Kidney epithelial cell (primary cell): ENCODE measurements around the gene MYNN. TPM values are rescaled to one million over a fixed set of nuclear protein-coding genes. Genes with fewer than 3 reads are reported as not detected.

Experiments
- DNase-seq: peaks from one replicate; pipeline ENCODE4 v3.0.0-alpha.2; 2010; ENCODE audit warnings: low read depth
- H3K27me3 ChIP-seq: 2 replicates; pipeline ENCODE4 v1.6.0; 2011; ENCODE audit warnings: low read length; ENCODE audit not compliant: control insufficient read depth, insufficient read depth
- H3K36me3 ChIP-seq: 2 replicates; pipeline ENCODE4 v1.5.1; 2011; ENCODE audit warnings: low read length; ENCODE audit not compliant: control insufficient read depth, insufficient read depth
- H3K4me3 ChIP-seq: 2 replicates; pipeline ENCODE4 v1.5.1; 2011; ENCODE audit warnings: low read depth, mild to moderate bottlenecking, control low read depth, low read length
- total RNA-seq: library from RNA; depleted of rRNA; stranded (reverse); fragments of >200 nt; gene quantifications from 2 replicates; pipeline ENCODE4 v1.2.3, GENCODE V29; 2015
- TF ChIP-seq, protein P1 (sequence below): IDR thresholded peaks from 2 replicates; pipeline ENCODE4 v1.5.1; 2011; ENCODE audit warnings: mild to moderate bottlenecking, moderate library complexity, low read length, control low read depth, inconsistent platforms; ENCODE audit not compliant: insufficient read depth, poor library complexity, severe bottlenecking

MYNN gene
- total RNA-seq, 1 donor from 2014 or later, result 17.3 TPM

- no peak overlapping the region for H3K4me3 ChIP-seq
- no peaks in the 10 kb centered on the region for H3K27me3 ChIP-seq
- TF ChIP-seq, protein P1, sequence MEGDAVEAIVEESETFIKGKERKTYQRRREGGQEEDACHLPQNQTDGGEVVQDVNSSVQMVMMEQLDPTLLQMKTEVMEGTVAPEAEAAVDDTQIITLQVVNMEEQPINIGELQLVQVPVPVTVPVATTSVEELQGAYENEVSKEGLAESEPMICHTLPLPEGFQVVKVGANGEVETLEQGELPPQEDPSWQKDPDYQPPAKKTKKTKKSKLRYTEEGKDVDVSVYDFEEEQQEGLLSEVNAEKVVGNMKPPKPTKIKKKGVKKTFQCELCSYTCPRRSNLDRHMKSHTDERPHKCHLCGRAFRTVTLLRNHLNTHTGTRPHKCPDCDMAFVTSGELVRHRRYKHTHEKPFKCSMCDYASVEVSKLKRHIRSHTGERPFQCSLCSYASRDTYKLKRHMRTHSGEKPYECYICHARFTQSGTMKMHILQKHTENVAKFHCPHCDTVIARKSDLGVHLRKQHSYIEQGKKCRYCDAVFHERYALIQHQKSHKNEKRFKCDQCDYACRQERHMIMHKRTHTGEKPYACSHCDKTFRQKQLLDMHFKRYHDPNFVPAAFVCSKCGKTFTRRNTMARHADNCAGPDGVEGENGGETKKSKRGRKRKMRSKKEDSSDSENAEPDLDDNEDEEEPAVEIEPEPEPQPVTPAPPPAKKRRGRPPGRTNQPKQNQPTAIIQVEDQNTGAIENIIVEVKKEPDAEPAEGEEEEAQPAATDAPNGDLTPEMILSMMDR, result no peak
- no peak for DNase-seq
- no peaks in the 10 kb centered on the region for H3K36me3 ChIP-seq
Measured at GRCh38 chr3:169815590-169816150, 42.5 kb downstream of the MYNN start.

- Histone ChIP-seq H3K36me3 (no peaks in the 10 kb centered on the region), H3K4me3 (no peak overlapping the region), H3K27me3 (no peaks in the 10 kb centered on the region)
- TF ChIP-seq, protein P1, result no peak
- no peak for DNase-seq
Measured at GRCh38 chr3:169818316-169818715, 45.1 kb downstream of the MYNN start.

DNA sequence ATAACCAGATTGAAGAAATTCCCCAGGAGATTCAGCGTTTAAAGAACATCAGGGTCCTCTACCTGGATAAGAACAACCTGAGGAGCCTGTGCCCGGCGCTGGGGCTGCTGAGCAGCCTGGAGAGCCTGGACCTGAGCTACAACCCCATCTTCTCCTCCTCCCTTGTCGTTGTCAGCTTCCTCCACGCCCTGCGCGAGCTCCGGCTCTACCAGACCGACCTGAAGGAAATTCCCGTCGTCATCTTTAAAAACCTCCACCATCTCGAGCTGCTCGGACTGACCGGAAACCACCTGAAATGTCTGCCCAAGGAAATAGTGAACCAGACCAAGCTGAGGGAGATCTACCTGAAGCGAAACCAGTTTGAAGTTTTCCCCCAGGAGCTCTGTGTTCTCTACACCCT lies 48.9 kb downstream of the MYNN start:
- Histone ChIP-seq H3K4me3 (no peak overlapping the region), H3K27me3 (no peaks in the 10 kb centered on the region), H3K36me3 (no peaks in the 10 kb centered on the region)
- no peak for DNase-seq
- TF ChIP-seq, protein P1, result no peak

DNA sequence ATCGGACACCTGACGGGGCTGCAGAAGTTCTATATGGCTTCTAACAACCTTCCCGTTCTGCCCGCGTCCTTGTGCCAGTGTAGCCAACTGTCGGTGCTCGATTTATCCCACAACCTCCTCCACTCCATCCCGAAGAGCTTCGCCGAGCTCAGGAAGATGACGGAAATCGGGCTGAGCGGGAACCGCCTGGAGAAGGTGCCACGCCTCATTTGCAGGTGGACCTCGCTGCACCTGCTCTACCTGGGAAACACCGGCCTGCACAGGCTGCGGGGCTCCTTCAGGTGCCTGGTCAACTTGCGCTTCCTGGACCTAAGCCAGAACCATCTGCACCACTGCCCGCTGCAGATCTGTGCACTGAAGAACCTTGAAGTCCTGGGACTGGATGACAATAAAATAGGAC lies 49.3 kb downstream of the MYNN start:
- no peak for DNase-seq
- Histone ChIP-seq H3K4me3 (no peak overlapping the region), H3K36me3 (no peaks in the 10 kb centered on the region), H3K27me3 (no peaks in the 10 kb centered on the region)
- TF ChIP-seq, protein P1, result no peak

- H3K4me3 ChIP-seq, result no peak overlapping the region
- DNase-seq, result no peak
- no peaks in the 10 kb centered on the region for H3K36me3 ChIP-seq
- TF ChIP-seq, protein P1, result no peak
- H3K27me3 ChIP-seq, result no peaks in the 10 kb centered on the region
Measured at GRCh38 chr3:169822983-169823382, 49.8 kb downstream of the MYNN start.

GRCh38 chr3:169825316-169825715 lies 52.1 kb downstream of the MYNN start:
- Histone ChIP-seq H3K4me3 (no peak overlapping the region), H3K27me3 (no peaks in the 10 kb centered on the region), H3K36me3 (no peaks in the 10 kb centered on the region)
- DNase-seq, result no peak
- TF ChIP-seq, protein P1, result no peak
